GM21529 (cell line): ENCODE data around the gene ACOD1.
"Not testable (repeated sequence)": the region's sequence is repeated elsewhere in the genome, so short reads cannot be mapped to it uniquely, and the experiment has no call there.

Source experiments
- ATAC-seq: cut with Tn5 transposase; IDR thresholded peaks from one replicate; pipeline ENCODE4 v1.9.1; 2021; ENCODE audit not compliant: unreplicated experiment

The ACOD1 gene

DNA sequence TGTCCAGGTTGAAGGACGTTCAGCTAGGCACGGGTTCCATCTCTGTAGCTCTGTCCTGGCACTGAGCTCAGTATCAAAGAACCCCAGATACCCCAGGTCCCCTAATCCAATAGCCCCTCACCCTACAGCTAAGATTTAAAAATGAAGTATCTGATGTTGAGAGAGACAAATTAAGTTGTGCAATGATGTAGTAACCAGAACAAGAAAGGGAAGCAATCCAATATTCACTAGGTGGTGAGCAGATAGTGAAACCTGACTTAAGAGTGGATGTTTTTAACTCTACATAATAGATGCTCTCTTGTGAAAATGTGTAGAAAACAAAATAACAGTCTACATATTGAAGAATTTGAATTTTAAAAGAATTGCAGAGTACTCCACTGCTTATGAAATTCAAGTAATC, 1.8 kb downstream of the ACOD1 start:
- ATAC-seq, result no peak

GRCh38 chr13:76953968-76954367, 5.7 kb downstream of the ACOD1 start:
- ATAC-seq, result no peak

DNA sequence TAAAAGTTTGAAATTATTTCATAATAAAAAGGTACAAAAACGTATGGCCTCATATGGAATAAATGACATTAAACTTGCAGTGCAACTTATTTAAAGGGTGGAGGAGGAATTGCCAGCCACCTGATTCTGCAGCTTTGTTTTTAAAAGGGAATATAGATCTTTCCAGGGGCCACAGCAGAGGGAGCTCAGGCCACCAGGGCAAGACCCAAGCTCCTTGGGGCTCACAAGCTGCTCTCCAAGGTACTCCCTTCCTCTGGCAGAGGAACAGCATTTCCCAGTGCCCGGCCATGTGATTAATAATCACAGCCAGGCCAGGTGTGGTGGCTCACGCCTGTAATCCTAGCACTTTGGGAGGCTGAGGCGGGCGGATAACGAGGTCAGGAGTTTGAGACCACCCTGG, 6.2 kb downstream of the ACOD1 start:
- no peak for ATAC-seq

DNA sequence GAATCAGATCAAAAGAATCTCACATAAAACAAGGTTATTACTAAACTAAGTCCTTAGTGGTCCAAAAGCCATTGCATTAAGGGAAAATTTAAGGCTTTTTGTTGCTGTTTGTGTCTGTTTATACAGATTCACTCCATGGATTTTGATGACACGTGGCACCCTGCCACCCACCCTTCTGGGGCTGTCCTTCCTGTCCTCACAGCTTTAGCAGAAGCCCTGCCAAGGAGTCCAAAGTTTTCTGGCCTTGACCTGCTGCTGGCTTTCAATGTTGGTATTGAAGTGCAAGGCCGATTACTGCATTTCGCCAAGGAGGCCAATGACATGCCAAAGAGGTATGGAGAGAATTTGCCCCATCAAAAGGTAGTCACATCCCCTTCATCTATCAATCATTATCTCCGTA, 6.9 kb downstream of the ACOD1 start:
- ATAC-seq, result no peak

- ATAC-seq, result no peak
These were observed 7.3 kb downstream of the ACOD1 start for GRCh38 chr13:76955661-76956060.

- no peak for ATAC-seq
These were observed 10.6 kb downstream of the ACOD1 start for GRCh38 chr13:76958841-76959432.

DNA sequence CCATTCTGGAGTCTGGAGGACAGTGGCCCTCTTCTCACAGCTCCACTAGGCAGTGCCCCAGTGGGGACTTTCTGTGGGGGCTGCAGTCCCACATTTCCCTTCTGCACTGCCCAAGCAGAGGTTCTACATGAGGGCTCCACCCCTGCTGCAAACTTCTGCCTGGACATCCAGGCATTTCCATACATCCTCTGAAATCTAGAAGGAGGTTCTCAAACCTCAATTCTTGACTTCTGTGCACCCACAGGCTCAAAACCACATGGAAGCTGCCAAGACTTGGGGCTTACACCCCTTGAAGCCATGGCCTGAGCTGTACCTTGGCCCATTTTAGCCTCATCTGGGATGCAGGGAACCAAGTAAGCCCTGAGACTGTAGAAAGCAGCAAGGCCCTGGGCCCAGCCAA, 11.4 kb downstream of the ACOD1 start:
- ATAC-seq, result not testable (repeated sequence)

- no peak for ATAC-seq
These were observed 17.6 kb downstream of the ACOD1 start for GRCh38 chr13:76965759-76966421.

DNA sequence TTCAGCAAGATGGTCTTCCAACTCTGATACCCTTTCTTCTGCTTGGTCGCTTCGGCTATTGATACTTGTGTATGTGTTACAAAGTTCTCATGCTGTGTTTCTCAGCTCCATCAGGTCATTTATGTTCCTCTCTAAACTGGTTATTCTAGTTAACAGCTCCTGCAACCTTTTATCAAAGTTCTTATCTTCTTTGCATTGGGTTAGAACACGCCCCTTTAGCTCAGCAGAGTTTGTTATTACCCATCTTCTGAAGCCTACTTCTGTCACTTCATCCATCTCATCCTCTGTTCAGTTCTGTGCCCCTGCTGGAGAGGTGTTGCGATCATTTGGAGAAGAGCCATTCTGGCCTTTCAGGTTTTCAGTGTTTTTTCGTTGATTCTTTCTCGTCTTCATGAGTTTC, 18.7 kb downstream of the ACOD1 start:
- no peak for ATAC-seq

DNA sequence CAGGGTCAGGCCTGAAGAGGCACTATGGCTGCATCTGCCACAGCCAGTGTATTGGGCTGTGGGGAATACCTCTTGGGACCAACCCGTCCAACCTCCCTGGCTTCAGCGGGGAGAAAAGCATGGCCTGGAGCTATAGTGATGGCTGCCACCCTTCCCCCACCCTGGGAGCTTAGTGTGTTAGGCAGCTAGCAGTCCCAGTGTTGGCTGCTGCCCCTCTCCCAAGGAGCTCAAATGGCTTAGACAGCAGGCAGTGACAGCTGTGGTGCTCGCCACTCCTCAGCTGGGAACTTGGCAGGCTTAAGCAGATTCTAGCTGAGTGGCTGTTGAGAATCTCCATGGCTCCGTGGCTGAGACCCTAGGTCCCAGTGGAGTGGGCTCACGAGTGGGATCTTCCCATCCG, 19.7 kb downstream of the ACOD1 start:
- ATAC-seq, result no peak

GRCh38 chr13:76969488-76970365, 21.4 kb downstream of the ACOD1 start:
- no peak for ATAC-seq

DNA sequence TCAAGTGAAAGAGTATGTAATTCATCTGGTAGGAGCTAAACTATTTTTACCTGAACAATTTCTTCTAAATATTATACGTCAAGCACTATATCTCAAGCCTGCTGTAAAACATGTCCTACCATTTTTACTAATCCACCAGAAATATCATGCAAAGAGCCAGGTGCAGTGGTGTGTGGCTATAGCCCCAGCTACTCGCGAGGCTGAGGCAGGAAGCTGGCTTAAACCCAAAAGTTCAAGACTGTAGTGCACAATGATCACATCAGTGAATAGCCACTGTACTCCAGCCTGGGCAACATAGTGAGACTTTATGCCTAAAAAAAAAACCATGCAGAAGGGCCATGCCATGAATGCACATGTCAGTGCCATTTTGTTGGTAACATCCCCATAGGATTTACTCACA, 22.9 kb downstream of the ACOD1 start:
- ATAC-seq, result peak; percentile 81

DNA sequence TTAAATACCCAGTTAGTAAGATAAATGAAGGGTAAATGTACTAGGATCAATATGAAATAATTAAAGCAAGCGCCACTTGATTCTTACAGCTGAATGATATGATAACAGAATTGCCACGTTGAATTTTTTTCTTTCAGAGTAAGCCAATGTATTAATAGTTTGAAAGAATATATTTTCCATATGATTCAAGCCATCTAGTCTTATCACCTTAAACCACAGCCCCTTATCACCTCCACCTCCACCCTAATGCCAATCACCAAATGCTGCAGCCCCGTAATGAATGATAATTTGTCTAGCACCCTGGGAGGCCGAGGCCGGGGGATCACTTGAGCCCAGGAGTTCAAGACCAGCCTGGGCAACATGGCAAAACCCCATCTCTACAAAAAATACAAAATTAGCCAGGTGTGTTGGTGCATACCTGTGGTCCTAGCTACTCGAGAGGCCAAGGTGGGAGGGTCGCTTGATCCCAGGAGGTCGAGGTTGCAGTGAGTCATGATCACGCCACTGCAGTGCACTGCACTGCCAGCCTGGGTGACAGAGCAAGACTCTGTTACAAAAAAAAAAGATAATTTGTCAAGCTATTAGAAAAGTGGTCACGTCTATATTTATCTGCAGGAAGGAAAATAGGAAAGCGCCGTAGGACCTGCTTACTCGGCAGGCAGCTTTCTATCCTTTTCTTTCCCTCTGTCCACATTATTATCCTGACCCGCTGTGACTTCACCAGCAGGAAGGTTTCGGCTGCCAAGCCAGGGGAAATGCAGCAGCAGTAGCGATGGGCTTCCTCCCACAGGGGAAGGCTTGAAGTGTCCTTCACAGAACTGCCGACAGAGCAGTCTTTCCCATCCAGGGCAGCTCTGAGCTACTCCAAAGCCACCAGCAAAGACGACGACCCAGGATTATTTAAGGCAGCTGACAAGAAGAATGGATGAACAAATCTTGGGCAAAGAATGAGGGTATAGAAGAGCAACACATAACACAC, 23.8 kb downstream of the ACOD1 start:
- ATAC-seq, result no peak

- no peak for ATAC-seq
These were observed 25.8 kb downstream of the ACOD1 start for GRCh38 chr13:76973920-76974617.

GRCh38 chr13:76974618-76974975, 26.3 kb downstream of the ACOD1 start:
- ATAC-seq, result no peak

DNA sequence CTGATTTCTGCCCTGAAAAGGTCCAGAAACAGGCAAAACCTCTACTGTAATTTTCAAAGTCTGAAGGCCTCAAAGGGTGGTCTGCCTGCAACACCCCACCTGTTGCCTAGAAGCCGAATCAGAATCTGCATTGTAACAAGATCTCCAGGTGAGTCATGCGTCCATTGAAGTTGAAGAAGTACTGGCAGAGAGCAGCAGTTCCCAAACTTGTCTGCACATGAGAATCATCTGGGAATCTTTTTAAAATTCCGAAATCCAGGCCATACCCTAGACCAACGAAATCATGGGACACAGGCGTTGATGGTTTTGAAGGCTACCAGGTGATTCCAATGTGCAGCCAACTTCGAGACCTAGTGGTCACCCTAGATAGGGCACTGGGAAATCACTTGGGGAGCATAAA, 27.6 kb downstream of the ACOD1 start:
- ATAC-seq, result no peak

- no peak for ATAC-seq
These were observed 28.2 kb downstream of the ACOD1 start for GRCh38 chr13:76976490-76976889.

- ATAC-seq, result no peak
These were observed 28.6 kb downstream of the ACOD1 start for GRCh38 chr13:76976929-76977328.

DNA sequence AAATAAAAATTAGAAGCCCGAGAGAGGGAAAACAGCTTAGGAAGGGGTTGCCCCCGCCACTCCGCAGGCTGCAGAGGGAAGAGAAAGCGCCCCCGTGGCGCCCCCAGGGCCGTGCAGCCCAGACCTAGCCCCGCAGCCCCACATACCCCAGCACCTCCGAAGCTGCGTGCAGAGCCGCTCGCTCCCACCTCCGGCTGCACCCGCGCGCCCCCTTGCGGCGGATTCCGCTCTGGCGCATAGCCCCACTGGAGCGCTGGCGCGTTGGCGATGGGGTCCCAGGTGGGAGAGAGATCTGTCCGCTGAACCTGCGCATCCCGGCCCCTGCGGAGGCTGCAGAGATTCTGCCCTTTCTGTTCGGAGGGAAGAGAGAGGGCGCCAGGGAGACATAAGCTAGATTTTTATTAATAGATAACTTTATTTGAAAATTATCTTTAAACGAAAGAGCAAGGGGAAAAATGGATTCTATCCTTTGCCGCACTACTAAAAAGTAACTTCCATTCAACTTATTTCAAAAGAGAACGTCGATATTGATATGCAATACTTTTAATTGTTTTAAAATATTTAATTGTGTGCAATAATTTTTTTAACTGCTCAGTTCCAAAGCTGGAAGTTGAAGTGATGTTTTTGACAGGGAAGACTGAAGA, 31.9 kb downstream of the ACOD1 start:
- ATAC-seq, result peak; percentile 100

- no peak for ATAC-seq
These were observed 33.8 kb downstream of the ACOD1 start for GRCh38 chr13:76982061-76982460.
